ENCODE results near the gene SLC18B1.

SLC18B1 gene

DNA sequence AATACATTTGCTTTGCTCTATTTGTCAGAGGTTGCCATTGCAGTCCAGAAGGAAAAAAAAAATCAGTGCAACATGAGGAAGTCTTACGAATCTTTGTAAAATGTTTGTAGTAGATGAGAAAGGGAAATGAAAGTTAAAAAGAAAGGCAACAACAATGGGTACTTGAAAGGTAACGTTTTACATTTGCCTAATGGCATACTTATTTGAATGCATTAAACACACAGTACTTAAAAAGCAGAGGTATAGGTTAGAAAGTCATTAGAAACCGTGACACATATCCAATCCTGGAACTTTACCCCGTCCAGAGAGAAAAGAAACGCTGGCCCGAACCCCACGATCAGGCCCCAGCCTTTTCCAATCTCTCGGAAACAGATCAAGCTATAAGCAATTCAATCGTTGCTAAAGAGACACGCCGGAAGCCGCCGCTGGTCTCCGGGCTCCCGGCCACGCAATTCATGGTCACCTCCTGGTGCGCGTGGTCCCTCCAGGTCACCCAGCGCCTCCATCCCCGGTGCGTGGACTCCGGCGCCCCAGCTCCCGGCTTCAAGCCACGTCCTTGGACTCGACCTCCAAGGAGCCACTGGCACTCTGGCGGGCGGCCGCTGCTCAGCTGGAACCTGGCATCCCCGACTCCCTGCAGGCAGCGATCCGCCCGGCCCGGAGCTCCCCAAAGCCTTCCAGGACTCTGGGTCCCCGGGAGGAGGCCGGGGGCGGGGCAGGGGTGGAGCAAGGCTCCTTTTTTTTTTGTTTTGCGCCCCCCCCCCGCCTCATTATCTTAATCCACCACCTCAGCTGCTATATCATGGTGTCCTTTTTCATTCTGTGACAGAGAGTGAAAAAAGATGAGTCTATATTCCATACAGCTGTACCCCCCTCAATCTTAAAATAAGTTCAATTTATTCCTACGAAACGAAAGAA, at the start of gene SLC18B1:
TSS of gene SLC18B1 (minus strand) at position 687 of the 918 bp plus-strand sequence. CDS start at position 506, 181 bp downstream.
- peak; percentile 58 for DNase-seq

- DNase-seq: no peak
These were observed 45.0 kb upstream of the SLC18B1 start for GRCh38 chr6:132843316-132844035.

GRCh38 chr6:132841966-132842365, 43.5 kb upstream of the SLC18B1 start:
- DNase-seq: no peak

- DNase-seq: no peak
These were observed 34.5 kb upstream of the SLC18B1 start for GRCh38 chr6:132832891-132833290.

- peak; percentile 13 for DNase-seq
These were observed 31.9 kb upstream of the SLC18B1 start for GRCh38 chr6:132830334-132830751.

DNA sequence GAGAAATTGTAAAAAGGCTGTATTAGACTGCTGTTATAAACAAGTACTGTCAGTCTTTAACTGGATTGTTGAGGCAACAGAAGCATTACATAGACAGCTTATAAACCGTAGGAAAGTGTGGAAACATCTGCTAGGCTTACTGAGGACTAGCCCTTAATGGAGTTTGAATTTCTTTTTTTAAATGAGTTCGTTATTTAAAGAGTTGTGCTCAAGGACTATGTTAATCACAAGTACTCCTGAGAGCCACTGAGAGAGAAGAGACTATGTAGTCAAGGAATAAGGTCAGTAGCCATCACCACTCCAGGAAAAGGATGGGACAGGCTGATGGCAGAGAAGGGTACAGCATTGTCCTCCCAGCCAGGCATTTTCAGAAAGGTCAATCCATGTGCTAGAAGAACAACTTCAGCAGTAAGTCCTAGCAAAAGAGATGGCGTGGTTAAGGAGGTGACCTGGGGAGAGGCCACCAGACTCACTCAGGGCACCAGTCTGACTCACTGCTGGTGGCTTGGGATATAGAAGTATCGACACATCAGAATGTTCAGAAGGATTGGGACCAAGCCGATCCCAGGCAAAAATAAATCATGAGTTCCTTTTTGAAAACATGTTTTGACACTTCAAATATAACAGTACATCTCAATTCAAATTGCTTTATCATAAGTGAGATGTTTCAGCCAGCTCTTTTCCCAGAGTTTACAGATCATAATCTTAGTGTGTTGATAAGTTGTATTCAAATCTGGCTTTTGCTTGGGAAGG, 22.4 kb upstream of the SLC18B1 start:
- peak; percentile 59 for DNase-seq

DNA sequence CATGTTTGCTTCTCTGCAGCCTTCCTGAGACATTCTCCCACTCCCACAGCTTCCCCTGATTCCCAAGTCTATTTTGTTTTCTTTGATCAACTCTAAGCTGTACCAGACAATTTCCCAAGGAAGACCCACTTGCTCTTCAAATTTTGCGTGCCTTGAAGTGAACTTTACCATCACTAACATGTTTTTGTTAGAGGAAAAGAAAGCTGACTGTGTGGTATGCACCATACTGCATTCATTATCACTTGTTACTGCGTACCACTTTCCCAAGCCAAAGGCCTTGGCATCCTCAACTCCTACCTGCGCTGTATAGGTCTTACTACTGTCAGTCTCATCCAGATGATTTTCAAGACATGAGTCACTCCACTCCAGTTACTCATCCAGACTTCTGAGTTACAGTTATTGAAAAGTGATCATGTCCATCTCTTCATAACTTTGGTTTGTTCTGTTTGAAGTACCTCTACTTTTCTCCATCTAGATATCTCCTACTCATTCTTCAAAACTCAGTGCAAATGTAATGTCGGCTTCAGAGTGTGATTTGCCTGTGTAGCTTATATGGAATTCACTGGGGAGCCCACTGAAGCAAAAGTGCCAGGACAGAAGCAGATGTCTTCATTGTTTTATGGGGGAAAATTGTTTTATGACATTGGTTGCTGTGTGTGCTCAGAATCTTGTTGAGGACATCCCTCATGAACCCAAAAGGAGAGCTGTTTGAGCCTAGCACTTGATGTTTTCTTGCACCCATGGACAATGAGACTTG, 21.1 kb upstream of the SLC18B1 start:
- DNase-seq: peak; percentile 54

GRCh38 chr6:132818404-132819359, 20.2 kb upstream of the SLC18B1 start:
- peak; percentile 52 for DNase-seq

DNA sequence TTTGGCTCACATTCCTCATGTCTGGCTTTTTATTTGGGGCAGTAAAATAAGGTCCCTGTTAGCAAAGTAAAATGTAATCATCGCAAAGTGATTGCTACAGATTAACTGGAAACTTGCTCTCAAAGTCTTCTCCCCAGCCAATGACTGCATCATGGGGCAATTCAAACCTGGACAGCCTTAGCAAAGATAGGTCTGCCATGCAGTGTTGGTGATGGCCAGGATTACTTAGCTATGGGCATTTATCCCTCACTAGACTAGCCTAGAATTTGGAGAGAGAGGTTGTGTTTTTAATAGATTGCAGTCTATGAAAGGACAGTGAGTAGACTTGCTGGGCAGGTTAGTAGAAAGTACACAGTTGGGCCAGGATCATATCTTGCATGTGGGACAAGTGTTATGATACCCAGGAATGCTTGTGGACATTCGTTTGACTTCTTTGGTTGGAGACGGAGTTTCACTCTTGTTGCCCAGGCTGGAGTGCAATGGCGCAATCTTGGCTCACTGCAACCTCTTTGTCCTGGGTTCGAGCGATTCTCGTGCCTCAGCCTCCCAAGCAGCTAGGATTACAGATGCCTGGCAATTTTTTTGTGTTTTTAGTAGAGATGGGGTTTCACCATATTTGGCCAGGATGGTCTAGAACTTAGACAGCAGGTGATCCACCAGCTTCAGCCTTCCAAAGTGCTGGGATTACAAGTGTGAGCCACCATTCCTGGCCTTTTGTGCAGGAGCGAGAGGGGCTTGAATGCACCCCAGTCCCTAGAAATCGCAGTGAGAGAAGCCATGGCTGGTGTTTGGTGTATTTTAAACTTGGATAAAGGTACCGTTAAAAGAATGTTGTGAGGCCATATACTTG, 19.3 kb upstream of the SLC18B1 start:
- no peak for DNase-seq

- DNase-seq: no peak
These were observed 18.2 kb upstream of the SLC18B1 start for GRCh38 chr6:132816660-132817059.

GRCh38 chr6:132814716-132815570, 16.5 kb upstream of the SLC18B1 start:
- no peak for DNase-seq

DNA sequence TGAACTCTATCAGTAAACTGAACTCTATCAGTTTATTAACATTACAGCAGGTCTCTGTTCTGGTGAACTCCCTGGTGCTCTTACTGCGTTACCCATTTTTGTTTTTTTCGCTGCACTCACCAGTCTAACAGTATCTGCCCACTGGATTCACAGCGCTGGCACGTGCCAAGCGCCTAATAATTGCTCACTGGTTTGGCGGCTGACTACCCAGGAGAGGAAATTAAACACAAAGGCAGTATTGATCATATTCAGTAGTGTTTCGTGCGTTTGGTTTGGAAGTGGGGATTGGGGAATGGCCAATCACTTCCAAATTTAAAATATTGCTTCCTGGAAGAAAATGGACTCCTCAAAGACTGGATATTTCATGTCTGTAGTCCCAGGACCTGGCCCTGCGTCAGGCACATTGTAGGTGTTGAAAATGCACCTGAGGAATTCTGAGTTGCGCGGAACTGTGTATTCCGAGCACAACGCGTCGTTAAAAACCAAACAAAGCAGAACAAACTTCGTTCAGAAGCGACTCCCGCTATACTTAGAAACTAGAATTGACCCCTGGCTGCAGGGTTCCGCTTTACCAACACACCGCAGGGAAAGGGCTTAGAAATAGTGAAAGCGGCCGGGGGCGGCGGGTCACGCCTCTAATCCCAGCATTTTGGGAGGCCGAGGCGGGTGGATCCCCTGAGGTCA, 14.9 kb upstream of the SLC18B1 start:
- DNase-seq: no peak

GRCh38 chr6:132812756-132813172, 14.3 kb upstream of the SLC18B1 start:
- no peak for DNase-seq

- DNase-seq: no peak
These were observed 13.9 kb upstream of the SLC18B1 start for GRCh38 chr6:132812255-132812732.

DNA sequence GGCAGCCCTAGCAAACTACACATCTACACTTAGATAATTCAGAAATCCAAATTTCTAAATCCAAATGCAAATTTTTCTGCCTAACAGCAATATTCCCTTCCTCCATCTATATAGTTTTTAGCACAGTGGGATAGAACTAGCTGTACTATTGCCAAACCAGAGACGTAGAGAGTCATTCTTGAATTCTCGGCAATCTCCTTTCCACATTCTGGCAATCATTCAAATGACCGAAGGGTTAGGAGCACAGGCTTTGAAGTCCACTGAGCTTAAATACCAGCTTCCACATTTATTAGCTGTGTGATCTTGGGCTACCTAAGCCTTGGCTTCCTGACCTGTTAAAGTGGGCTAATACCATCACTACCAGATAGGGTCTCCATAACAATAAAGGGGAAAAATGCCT, 12.8 kb upstream of the SLC18B1 start:
- no peak for DNase-seq

GRCh38 chr6:132805548-132805947, 7.1 kb upstream of the SLC18B1 start:
- DNase-seq: no peak

GRCh38 chr6:132804251-132804650, 5.8 kb upstream of the SLC18B1 start:
- DNase-seq: no peak

DNA sequence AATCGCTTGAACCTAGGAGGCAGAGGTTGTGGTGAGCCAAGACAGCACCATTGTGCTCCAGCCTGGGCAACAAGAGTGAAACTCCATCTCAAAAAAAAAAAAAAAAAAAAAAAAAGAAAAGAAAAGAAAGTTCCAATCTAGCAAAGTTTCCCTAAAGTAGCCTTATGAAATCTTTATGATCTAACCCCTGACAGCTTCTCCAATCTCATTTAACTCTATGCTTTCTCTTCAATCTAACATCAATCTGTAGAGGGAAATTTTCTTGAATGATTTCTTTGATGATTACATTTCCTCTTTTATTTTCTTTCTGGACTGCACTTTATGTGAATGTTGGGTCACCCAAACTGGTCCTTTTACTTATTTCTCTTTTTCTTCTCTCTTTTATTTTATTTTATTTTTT, 2.2 kb upstream of the SLC18B1 start:
- DNase-seq: no peak

All from DMS 273 treated with DMSO at 0.1 percent for 48 hours (cell line).